Right lobe of liver (tissue), 4 donors: ENCODE measurements around the gene EIF2B4.

Experiments used
- POLR2A ChIP-seq: fragments of 450-650 bp; IDR thresholded peaks from one replicate; pipeline ENCODE4 v1.6.1; 2017; ENCODE audit warnings: antibody characterized with exemption, mild to moderate bottlenecking
- TF ChIP-seq, protein P1 (sequence below), 4 donors: fragments of 200-600 bp in 3 of 4; fragments of 450-650 bp in 1 of 4; IDR thresholded peaks; one replicate each; pipeline versions ENCODE4 v1.5.1 to v1.8.0; 2016 to 2022; ENCODE audit warnings: antibody characterized with exemption in 4 of 4, mild to moderate bottlenecking in 2 of 4
- donor health status: DM: no; HTN: no; CAD: no.
- donor health status: DM: no; HTN: no; CAD: no.
- donor health status: DM: no; HTN: yes; CAD: no.

DNA sequence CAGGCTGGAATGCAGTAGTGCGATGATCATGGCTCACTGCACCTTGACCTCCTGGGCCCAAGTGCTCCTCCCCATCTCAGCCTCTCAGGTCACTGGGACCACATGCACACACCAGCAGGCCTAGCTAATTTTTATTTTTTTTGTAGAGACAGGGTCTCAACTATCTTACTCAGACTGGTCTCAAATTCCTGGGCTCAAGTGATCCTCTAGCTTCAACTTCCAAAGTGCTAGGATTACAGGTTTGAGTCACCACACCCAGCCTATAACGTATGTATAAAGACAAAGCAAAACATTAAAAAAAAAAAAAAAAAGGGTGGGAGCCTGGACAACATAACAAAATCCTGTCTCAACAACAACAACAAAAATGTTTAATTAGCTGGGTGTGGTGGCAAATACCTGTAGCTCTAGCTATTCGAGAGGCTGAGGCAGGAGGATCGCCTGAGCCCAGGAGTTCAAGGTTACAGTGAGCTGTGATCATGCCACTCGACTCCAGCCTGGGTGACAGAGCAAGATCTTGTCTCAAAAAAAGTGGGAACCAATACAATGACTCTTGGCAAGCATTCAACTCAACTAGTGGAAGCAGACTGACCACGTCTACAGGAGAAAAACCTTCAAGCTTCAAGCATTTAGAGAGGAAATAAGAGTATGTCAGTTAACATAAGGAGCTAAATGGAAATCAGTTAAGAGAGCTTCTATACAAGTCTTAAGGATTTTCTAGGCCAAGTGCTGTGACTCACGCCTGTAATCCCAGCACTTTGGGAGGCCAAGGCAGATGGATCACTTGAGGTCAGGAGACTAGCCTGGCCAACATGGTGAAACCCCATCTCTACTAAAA lies 16.2 kb downstream of the EIF2B4 start:
- TF ChIP-seq, protein P1, sequence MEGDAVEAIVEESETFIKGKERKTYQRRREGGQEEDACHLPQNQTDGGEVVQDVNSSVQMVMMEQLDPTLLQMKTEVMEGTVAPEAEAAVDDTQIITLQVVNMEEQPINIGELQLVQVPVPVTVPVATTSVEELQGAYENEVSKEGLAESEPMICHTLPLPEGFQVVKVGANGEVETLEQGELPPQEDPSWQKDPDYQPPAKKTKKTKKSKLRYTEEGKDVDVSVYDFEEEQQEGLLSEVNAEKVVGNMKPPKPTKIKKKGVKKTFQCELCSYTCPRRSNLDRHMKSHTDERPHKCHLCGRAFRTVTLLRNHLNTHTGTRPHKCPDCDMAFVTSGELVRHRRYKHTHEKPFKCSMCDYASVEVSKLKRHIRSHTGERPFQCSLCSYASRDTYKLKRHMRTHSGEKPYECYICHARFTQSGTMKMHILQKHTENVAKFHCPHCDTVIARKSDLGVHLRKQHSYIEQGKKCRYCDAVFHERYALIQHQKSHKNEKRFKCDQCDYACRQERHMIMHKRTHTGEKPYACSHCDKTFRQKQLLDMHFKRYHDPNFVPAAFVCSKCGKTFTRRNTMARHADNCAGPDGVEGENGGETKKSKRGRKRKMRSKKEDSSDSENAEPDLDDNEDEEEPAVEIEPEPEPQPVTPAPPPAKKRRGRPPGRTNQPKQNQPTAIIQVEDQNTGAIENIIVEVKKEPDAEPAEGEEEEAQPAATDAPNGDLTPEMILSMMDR (IDR thresholded peaks at IDR 0.05), result no peak
- no peak for TF ChIP-seq POLR2A
